Kidney tubule cell (primary cell): ENCODE measurements around the gene METTL15.
"Not testable (repeated sequence)": the region's sequence is repeated elsewhere in the genome, so short reads cannot be mapped to it uniquely, and the experiment has no call there.

Source experiments
- DNase-seq: peaks from one replicate; pipeline ENCODE4 v3.0.0-alpha.2; 2018; ENCODE audit warnings: low spot score

METTL15 gene

DNA sequence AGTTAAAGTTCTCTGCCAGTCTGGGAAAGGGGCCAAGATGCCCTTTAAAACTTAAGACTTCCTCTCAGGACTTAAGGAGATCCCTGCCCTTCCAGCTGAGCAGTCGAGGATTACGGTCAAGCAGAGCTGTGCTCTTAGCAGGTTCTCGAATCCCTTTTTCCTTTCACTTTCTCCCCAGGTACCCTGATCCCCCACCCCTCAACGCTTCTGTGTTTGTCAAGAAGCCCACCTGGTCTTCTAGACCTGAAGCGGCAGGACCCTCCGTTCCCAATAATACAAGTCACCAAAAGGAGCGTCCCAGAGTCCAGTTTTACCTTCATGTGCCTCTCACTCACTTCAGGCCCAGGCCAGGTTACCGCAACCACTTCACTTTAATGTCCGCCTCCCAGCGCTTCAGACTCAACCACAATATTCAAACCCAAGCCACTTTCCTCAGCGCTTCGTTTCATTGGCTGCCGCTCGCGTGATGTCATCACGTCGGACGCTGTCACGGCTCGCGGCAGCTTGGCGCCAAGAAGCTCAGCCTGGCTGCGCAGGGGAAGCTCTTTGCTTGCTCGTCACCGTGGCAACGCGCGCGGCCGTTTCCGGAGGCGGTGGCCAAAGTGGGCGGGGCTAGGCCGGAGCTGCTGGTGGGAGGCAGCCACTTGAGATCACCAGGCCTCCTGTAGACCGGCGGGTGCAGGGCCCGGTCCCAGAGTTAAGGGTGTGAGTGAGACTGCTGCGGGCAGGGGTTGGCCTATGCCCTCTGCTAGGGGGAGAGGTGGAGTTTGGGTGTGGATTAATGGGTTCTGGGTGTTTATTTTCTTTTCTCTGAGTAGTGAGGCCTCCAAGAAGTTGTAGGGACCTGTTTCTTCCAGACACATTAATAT, at the start of gene METTL15, which contains the start of gene KIF18A:
Gene METTL15, plus strand, starts transcription at position 639 of the 869 bp plus-strand sequence. CDS start 4,947 bp downstream, outside the sequence.
Gene KIF18A, minus strand, starts transcription at position 407 of the 869 bp plus-strand sequence. CDS start 10,209 bp downstream, outside the sequence.
- DNase-seq, result peak; percentile 100

GRCh38 chr11:28071305-28071704, 36.9 kb upstream of the METTL15 start:
- DNase-seq, result no peak

DNA sequence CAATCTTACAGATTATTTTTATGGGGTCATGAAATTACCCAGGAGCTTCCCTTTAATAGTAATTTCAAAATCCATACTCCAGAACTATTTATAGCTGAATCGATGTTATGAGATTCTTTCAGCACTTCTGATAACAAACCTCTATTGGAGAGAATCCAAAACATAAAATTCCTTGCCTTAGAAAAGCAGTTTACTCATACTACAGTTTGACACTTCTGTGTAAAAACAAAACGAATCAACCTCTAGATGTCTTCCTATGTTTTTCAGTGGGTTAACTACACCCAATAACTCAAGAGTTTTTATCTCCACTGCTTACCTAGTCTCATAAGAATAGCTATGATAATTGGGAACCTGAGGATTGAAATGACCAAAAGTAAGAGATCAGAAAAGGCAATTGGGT, 35.9 kb upstream of the METTL15 start:
- no peak for DNase-seq

GRCh38 chr11:28077521-28077920, 30.7 kb upstream of the METTL15 start:
- DNase-seq, result no peak

DNA sequence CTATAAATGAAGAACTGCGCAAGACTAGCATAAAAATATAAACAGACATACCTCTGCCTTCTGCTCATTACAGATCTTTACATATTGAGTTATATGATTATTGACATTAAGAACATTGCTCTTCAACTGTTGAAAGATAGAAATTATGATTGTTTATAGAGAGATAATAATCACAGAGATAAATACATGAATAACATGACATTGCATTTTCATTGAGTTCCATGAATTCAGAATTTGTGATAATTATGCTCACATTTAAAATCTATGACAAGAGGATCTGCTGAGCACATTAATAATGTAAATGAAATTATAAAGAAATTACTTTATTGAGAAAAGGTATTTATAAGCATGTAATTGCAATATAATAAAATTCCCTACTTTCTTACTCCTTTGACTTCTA, 25.1 kb upstream of the METTL15 start:
- no peak for DNase-seq

- peak; percentile 23 for DNase-seq
These were observed 21.6 kb upstream of the METTL15 start for GRCh38 chr11:28086569-28086968.

DNA sequence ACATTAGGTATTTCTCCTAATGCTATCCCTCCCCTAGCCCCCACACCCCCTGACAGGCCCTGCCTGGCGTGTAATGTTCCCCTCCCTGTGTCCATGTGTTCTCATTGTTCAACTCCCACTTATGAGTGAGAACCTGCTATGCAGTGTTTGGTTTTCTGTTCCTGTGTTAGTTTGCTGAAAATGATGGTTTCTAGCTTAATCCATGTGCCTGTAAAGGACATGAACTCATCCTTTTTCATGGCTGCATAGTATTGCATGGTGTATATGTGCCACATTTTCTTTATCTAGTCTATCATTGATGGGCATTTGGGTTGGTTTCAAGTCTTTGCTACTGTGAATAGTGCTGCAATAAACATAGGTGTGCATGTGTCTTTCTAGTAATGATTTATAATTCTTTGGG, 21.0 kb upstream of the METTL15 start:
- DNase-seq, result not testable (repeated sequence)

DNA sequence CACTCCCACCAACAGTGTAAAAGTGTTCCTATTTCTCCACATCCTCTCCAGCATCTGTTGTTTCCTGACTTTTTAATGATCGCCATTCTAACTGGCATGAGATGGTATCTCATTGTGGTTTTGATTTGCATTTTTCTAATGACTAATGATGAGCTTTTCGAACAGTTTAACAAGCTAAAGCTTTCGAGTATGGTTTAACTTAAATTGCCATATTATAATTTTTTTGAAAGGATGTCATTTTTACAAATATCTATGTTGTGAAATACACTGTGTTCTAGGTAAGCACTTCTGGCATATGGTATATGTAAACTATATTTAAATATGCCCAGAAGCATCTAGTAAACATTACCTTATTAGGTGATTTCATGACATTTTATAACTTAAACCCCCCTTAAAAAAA, 20.5 kb upstream of the METTL15 start:
- not testable (repeated sequence) for DNase-seq

- DNase-seq, result no peak
These were observed 18.8 kb upstream of the METTL15 start for GRCh38 chr11:28089378-28089777.

DNA sequence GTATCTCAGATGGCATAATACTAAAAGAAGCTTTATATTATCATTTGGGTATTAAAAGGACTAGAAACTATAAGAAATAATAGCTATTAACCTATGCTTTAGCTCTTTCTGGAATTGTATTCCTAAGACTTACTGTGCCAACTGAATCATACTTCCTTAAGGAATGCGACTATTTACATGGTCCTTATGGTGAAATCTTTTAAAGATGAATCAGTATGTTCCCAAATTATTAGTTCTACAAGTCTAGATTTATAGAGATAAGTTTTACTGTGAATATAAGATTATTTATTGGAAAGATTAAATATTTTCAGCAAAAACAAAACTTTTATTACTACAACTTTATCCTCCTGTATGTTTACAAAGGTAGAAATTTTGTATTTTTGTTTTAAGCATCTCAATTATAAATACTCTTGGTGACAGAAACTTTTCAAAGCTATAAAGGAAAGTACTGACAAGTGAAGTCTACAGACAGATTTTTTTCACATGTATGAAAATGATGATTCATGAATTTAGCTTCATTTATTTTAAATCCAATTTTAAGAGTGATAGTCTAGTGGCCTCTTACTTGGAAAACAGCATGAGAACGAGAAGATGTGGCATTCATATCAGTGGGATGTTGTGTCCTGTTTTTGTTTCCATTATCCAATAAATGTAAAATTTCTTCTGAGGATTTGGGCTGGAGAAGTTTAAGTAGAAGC, 18.0 kb upstream of the METTL15 start:
- DNase-seq, result no peak

DNA sequence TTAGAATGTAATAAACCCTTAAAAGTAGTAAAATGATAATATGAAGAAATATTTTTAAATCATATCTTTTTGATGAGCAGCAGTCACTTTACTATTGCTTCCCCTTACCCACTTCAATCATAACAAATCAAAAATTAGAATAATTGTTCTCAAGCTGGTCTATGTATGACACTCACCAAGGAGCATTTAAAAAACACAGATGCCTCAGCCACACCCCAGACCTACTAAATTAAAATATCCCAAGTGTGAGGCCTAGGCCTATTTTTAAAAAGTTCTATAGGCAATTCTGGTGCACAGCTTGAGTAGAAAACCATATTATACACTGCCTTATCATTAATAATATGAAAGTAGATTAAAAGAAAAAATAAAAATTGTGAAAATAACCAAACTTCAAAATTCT, 15.4 kb upstream of the METTL15 start:
- DNase-seq, result no peak

- no peak for DNase-seq
These were observed 9.9 kb upstream of the METTL15 start for GRCh38 chr11:28098257-28098656.

DNA sequence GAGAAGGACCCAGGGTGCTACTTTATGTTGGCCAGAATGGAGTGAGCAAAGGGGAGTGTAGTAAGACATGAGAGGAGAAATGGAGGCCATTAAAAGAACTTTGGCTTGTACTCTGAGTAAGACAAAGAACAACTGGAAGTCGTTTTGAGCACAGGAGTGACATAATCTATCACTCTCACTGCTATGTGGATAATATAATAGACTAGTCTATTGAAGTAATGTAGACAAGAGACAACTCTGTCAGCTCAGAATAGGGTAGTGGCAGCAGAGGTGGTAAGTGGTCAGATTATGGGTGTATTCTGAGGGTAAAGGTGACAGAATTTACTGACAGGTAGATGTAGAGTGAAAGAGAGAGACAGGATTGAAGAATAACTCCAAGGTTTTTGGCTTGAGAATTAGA, 8.5 kb upstream of the METTL15 start:
- DNase-seq, result no peak

DNA sequence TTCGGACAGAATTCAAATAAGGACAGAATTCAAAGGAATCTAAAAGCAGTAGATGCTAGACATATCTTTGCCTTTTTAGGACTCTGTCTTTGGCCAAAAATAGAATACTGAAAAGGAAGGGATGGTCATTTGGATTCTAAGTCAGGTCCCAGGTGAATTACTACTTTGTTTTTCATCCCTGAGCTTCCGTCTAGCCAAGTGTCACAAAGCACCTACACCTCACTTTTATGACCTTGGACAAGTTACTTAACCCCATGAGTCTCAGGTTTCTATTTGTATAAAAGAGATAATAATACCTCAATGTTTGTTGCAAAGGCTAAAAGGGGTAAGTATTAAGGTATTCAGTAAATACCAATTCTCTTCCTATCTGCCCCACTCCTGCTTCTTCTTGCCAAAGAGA, 7.5 kb upstream of the METTL15 start:
- DNase-seq, result no peak

- DNase-seq, result peak; percentile 23
These were observed 5.9 kb upstream of the METTL15 start for GRCh38 chr11:28102300-28102699.

GRCh38 chr11:28104425-28104824, 3.8 kb upstream of the METTL15 start:
- DNase-seq, result no peak

GRCh38 chr11:28104984-28105383, 3.2 kb upstream of the METTL15 start:
- DNase-seq, result no peak

DNA sequence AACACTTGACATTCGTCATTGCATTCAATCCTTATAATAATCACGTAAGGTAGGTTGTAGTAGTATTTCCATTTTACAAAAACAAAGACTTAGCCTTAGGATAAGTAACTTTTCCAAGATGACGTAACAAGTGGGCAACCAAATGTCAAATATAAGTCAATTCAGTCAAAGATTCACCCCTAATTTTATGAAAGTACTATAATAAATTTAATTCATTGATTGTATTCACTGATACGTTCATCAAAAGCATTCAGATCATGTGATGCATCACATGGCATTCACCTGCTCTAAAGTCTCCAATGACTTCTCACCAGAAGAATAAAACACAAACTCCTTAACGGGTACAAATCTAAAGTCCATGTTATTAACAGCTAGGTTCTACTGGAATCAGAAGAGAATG, 2.3 kb upstream of the METTL15 start:
- DNase-seq, result no peak

DNA sequence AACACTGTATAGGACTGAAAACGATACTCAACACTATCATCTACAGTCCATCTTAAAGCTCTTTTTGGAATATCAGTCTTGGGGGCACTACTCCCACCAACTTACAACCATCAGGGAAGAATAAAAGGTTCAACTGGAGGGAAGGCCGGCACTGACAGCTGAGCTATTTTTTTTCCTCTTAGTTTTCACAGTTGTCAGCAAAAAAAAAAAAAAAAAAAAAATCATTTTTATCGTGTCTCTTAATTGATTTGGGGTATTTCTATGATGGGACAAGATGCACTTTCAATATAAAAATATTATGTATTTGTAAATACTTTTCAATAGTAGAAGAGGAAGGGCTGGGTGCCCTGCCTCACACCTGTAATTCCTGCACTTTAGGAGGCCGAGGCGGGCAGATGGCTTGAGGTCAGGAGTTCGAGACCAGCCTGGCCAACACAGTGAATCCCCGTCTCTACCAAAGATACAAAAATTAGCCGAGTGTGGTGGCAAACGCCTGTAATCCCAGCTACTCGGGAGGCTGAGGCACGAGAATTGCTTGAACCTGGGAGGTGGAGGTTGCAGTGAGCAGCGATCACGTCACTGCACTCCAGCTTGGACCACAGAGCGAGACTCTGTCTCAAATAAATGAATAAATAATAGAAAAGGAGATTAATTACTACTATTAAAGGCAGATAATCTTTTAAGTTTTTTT, 1.7 kb upstream of the METTL15 start:
- no peak for DNase-seq

DNA sequence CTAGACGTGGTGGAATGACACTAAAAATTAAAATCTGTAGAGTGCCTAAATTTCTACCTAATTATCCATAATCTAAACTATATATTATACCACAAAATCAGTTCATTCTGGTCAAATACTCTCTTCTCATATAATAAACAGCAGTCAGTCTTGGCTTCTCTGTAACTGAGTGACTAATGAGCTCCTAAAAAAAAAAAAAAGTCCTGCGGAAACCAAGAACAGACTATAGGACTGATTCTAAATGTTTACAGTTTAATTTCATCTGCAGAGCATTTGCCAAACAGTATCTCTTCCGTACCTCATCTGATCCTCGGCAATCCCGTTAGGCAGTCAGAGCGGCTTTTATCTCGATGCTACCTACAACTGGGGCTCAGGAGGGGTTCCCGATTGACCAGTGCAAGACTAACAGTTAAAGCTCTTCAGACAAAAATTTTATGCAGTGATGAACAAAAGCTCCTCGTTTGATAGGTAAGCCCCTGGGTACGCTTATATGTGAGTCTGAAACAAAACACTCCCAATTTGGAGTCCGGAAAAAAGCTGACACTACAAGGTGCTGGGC, 918 bp upstream of the METTL15 start:
- DNase-seq, result no peak

- no peak for DNase-seq
These were observed 770 bp downstream of the METTL15 start for GRCh38 chr11:28108958-28109357.

- peak; percentile 83 for DNase-seq
These were observed 2.1 kb downstream of the METTL15 start for GRCh38 chr11:28110108-28110820.
